ENCODE data around the gene CORO2A. TPM values are rescaled to one million over a fixed set of nuclear protein-coding genes. Genes with fewer than 3 reads are reported as not detected.

CORO2A gene
- total and polyA plus RNA-seq, 2 of the 13 experiments (the other 11 are each of a cell fraction or from before 2014, with no cell fraction given): 14.4 to 15.3 TPM

DNA sequence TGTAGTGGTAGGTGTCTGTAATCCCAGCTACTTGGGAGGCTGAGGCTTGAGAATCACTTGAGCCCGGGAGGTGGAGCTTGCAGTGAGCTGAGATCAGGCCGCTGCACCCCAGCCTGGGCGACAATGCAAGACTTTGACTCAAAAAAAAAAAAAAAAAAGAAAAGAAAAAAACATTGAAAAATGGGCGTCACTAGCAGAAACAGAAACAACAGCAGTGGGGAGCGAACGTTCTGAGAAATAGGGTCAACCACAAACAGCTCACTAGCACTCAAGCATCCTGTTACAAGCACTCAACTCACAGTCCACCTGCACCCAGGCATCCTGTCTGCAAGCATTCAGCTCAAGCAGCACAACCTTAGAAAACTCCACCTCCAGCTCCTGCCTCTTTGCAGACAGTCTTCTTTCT is 90.6 kb downstream of the CORO2A start (continued):
- no peak for TF ChIP-seq MZF1 (CRISPR knock-in tag; IDR thresholded peaks at IDR 0.05; ENCODE audit: borderline replicate concordance)
- TF ChIP-seq ZBTB7A (CRISPR knock-in tag; IDR thresholded peaks at IDR 0.05): no peak
- no peak for TF ChIP-seq MEIS2 (CRISPR knock-in tag; IDR thresholded peaks at IDR 0.05)
- no peak for TF ChIP-seq CEBPZ (IDR thresholded peaks at IDR 0.05; ENCODE audit: low read length)

DNA sequence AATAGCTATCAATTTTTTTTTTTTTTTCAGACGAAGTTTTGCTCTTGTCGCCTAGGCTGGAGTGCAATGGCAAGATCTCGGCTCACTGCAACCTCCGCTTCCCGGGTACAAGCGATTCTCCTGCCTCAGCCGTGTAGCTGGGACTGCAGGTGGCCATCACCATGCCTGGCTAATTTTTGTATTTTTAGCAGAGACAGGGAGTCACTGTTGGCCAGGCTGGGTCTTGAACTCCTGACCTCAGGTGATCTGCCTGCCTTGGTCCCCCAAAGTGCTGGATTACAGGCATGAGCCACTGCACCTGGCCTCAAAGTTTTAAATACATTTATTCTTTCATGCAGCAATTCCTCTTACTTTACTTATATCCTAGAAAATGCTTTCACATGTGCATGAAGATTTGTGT is 91.0 kb downstream of the CORO2A start:
- Histone ChIP-seq H3K36me3 (replicated peaks in 1 of 2; ENCODE audit: control insufficient read depth in 1 of 2, insufficient read depth in 2 of 2, low read length in 2 of 2) (peaks cover 9 to 44% of the 10 kb centered on the region in 2 experiments; a peak in 4 of 5 replicates), H3K79me2 (ENCODE audit: insufficient read depth, low read length) (no peaks in the 10 kb centered on the region), H3K4me1 (ENCODE audit: insufficient read depth, low read length) (peaks cover 14% of the 10 kb centered on the region), H3K27me3 (ENCODE audit: control insufficient read depth in 1 of 2, insufficient read depth in 2 of 2, low read length in 2 of 2) (no peaks in the 10 kb centered on the region), H3K9ac (ENCODE audit: insufficient read depth, low read depth, low read length) (no peak overlapping the region), H2AFZ (ENCODE audit: low read length) (no peak overlapping the region), H3K27ac (ENCODE audit: extremely low read length, insufficient read depth, low read length) (no peak overlapping the region), H4K20me1 (ENCODE audit: insufficient read depth, low read length) (no peaks in the 10 kb centered on the region), H3K4me3 (replicated peaks in 1 of 3; ENCODE audit: insufficient read depth in 1 of 3, low read depth in 2 of 3, low read length in 3 of 3) (no peak overlapping the region), H3K9me3 (ENCODE audit: low read length) (no peaks in the 10 kb centered on the region), H3K4me2 (ENCODE audit: low read depth, low read length) (no peak overlapping the region)
- no TSS peak for BruUV-seq (replicated peaks)
- no peak for FAIRE-seq
- DNase-seq (ENCODE audit: low spot score): no peak
- no peak for ATAC-seq
- intact Hi-C loops (cut with micrococcal nuclease; ENCODE audit: unreplicated experiment) (no loop called here), in situ Hi-C loops (cut with HindIII; ENCODE audit: extremely low pct_ligation_motif_present, low pct_unique_long_range_greater_than_20kb) (no loop called here)
- ChIA-PET POLR2A (no interaction called here), CTCF (ENCODE audit: low intra/inter-chr PET ratio, low total read pairs) (no interaction called here)
- TF ChIP-seq JDP2 (CRISPR knock-in tag; IDR thresholded peaks at IDR 0.05; ENCODE audit: borderline replicate concordance): no peak
- TF ChIP-seq, protein P1, sequence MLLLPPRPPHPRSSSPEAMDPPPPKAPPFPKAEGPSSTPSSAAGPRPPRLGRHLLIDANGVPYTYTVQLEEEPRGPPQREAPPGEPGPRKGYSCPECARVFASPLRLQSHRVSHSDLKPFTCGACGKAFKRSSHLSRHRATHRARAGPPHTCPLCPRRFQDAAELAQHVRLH (CRISPR knock-in tag; IDR thresholded peaks at IDR 0.05; ENCODE audit: borderline replicate concordance, low read depth): no peak
- WGBS (ENCODE audit: low lambda C conversion rate): 92% methylated on average over 7 of the region's 7 CpGs

Measured in HepG2 (cell line).